ENCODE measurements around the gene SLC1A4. TPM values are rescaled to one million over a fixed set of nuclear protein-coding genes. Genes with fewer than 3 reads are reported as not detected.
"Not testable (repeated sequence)": the region's sequence is repeated elsewhere in the genome, so short reads cannot be mapped to it uniquely, and the experiment has no call there.

The SLC1A4 gene
- total RNA-seq, 4 donors from 2014 or later, result 4.6 to 6.9 (median 5.4) TPM

DNA sequence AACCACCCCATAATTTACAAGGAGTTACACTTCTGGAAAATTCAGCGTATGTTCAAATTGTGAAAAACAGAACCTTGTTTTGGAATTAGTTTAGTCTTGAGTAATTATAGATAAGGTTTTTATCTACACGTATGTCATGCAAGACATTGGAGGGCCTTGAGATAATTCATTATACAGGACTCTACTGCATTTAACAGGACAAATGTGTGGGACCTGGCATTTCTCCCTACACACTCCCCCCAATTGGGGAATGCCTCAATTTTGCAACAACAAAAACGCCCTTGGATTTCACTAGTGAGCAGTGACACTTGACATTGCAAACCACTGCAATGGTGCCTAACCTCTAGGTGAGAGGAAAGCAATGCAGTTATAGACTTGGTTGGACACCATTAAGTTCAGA is 11.4 kb downstream of the SLC1A4 start:
- H3K27me3 ChIP-seq, result no peaks in the 10 kb centered on the region
- no peak overlapping the region for H3K4me3 ChIP-seq (replicated peaks in 1 of 3)
- H3K4me1 ChIP-seq, result no peaks in the 10 kb centered on the region
- intact Hi-C loops (cut with DNase I), result no loop called here
- no peaks in the 10 kb centered on the region for H3K36me3 ChIP-seq
- no peak for TF ChIP-seq POLR2A (IDR thresholded peaks at IDR 0.05)
- TF ChIP-seq, protein P1, sequence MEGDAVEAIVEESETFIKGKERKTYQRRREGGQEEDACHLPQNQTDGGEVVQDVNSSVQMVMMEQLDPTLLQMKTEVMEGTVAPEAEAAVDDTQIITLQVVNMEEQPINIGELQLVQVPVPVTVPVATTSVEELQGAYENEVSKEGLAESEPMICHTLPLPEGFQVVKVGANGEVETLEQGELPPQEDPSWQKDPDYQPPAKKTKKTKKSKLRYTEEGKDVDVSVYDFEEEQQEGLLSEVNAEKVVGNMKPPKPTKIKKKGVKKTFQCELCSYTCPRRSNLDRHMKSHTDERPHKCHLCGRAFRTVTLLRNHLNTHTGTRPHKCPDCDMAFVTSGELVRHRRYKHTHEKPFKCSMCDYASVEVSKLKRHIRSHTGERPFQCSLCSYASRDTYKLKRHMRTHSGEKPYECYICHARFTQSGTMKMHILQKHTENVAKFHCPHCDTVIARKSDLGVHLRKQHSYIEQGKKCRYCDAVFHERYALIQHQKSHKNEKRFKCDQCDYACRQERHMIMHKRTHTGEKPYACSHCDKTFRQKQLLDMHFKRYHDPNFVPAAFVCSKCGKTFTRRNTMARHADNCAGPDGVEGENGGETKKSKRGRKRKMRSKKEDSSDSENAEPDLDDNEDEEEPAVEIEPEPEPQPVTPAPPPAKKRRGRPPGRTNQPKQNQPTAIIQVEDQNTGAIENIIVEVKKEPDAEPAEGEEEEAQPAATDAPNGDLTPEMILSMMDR (IDR thresholded peaks at IDR 0.05), result no peak
- no peaks in the 10 kb centered on the region for H3K9me3 ChIP-seq
- 90 to 91% methylated on average over 3 of the region's 3 CpGs for WGBS, 2 donors
- no peak for DNase-seq
- no peak overlapping the region for H3K27ac ChIP-seq

DNA sequence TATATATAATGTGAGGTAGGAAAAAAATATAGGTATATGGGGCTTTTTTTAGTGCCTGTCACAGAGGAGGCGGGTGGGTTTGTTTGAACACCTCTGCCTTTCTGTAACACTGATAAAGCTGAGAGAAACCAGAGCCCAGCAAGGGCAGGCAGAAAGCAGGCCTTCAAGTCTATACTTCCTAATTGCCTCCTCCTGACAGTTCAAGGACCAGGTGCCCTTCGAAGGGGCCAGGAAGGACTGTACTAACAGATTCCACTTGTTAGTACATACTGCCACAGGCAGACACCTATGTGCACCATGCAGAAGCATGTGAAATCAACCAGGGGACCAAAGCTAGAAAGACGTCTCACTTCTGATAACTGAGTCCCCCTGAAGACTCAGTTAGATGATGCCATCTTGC is 13.8 kb downstream of the SLC1A4 start:
- TF ChIP-seq, protein P1 (IDR thresholded peaks at IDR 0.05), result no peak
- TF ChIP-seq POLR2A (IDR thresholded peaks at IDR 0.05), result no peak
- no peak overlapping the region for H3K4me3 ChIP-seq (replicated peaks in 1 of 3)

DNA sequence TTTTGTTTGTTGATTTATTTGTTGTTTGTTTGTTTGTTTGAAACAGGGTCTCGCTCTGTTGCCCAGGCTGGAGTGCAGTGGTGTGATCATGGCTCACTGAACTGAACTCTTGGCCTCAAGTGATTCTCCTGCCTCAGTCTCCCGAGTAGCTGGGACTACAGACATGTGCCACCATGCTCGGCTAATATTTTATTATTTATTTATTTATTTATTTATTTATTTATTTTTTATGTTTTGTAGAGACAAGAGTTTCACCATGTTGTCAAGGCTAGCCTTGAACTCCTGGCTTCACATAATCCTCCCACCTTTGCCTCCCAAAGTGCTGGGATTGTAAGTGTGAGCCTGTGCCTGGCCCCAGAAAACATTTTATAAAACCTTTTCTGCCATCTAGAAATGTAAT is 15.0 kb downstream of the SLC1A4 start:
- WGBS, 2 donors, result 92 to 96% methylated on average over 3 of the region's 3 CpGs
- H3K4me1 ChIP-seq; H3K27ac ChIP-seq; H3K4me3 ChIP-seq (replicated peaks in 1 of 3); H3K27me3 ChIP-seq; H3K9me3 ChIP-seq; intact Hi-C loops (cut with DNase I); DNase-seq; H3K36me3 ChIP-seq: not testable (repeated sequence)

More for the DNA sequence above, 13.8 kb downstream of the SLC1A4 start:
- 85 to 90% methylated on average over 3 of the region's 3 CpGs for WGBS, 2 donors
- no peak for DNase-seq
- H3K9me3 ChIP-seq, result no peaks in the 10 kb centered on the region
- no peaks in the 10 kb centered on the region for H3K36me3 ChIP-seq
- H3K27ac ChIP-seq, result no peak overlapping the region
- intact Hi-C loops (cut with DNase I), result no loop called here
- no peaks in the 10 kb centered on the region for H3K27me3 ChIP-seq
- no peaks in the 10 kb centered on the region for H3K4me1 ChIP-seq

DNA sequence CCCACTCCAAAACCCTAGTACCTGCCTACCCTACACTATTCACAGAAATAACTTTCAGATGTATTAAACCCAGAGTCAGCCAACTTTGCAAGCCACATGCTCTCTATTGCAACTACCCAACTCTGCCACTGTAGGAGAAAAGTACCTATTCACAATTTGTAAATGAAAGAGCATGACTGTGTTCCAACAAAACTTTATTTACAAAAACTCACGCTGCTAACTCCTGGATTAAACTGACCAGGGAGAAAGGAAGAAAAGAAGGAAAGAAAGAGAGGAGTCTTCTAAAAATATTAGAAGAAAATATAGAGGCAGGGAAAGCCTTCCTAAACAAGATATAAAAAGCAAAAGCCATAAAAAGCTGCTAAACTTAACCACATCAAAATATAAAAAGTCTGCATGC is 24.6 kb downstream of the SLC1A4 start:
- Histone ChIP-seq H3K27ac (no peak overlapping the region), H3K9me3 (no peaks in the 10 kb centered on the region), H3K4me3 (replicated peaks in 1 of 3) (no peak overlapping the region), H3K36me3 (no peaks in the 10 kb centered on the region), H3K27me3 (no peaks in the 10 kb centered on the region), H3K4me1 (no peaks in the 10 kb centered on the region)
- intact Hi-C loops (cut with DNase I), result no loop called here
- no peak for DNase-seq
- no peak for TF ChIP-seq POLR2A (IDR thresholded peaks at IDR 0.05)
- TF ChIP-seq, protein P1 (IDR thresholded peaks at IDR 0.05), result no peak
- WGBS, 2 donors, result 77 to 83% methylated on average over 1 of the region's 1 CpG

DNA sequence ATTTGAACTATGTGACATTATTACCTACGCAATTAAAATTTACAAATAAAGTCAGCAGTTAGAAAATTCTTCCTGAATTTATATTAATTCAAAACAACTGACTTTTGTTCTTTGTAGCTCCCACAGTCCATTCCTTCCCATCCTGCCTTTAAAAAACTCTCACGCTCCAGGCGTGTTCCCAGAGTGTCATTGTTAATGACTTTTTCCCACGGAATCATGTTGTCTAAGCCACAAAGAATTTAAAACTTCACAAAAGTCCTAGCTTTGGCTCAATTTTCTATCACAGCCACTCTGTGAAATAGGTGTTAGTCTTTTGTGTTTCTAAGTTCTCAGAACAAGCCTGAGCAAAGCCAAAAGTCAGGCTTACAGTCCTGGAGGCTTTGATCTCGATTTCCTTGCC is 26.5 kb downstream of the SLC1A4 start:
- Histone ChIP-seq H3K4me1 (no peaks in the 10 kb centered on the region), H3K27me3 (no peaks in the 10 kb centered on the region), H3K9me3 (no peaks in the 10 kb centered on the region), H3K36me3 (no peaks in the 10 kb centered on the region), H3K27ac (no peak overlapping the region), H3K4me3 (replicated peaks in 1 of 3) (no peak overlapping the region)
- intact Hi-C loops (cut with DNase I), result no loop called here
- WGBS, 2 donors, result 83 to 90% methylated on average over 5 of the region's 5 CpGs
- TF ChIP-seq POLR2A (IDR thresholded peaks at IDR 0.05), result no peak
- TF ChIP-seq, protein P1 (IDR thresholded peaks at IDR 0.05), result no peak
- DNase-seq, result no peak

DNA sequence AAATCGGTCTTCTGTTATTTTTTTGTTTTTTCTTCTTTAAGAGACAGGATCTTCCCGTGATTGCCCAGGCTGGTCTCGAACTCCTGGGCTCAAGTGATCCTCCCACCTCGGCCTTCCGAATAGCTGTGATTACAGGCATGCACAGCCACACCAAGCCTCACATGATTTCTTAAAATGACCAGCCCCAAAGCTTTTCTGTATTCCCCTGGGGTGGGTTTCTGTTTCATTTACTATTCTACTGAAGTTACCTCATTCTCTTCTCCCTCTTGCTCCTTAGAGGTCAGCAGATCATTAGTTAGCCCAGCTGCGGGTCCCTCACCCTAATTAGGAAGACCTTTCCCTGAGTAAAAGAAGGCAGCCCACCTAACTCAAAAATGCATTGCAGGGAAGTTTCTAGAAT is 27.6 kb downstream of the SLC1A4 start:
- TF ChIP-seq POLR2A (IDR thresholded peaks at IDR 0.05), result no peak
- TF ChIP-seq, protein P1 (IDR thresholded peaks at IDR 0.05), result no peak
- no peak for DNase-seq
- Histone ChIP-seq H3K4me3 (replicated peaks in 1 of 3) (no peak overlapping the region), H3K4me1 (no peaks in the 10 kb centered on the region), H3K27ac (no peak overlapping the region), H3K9me3 (no peaks in the 10 kb centered on the region), H3K36me3 (no peaks in the 10 kb centered on the region), H3K27me3 (no peaks in the 10 kb centered on the region)
- 94% methylated on average over 6 of the region's 6 CpGs for WGBS, 2 donors
- intact Hi-C loops (cut with DNase I), result no loop called here

Measured in thyroid gland (tissue), 4 donors.